Measurements from ENCODE around the gene VAV2.
A peak's percentile ranks its signal among the peaks of the same experiment; 100 is the strongest.

The VAV2 gene

GRCh38 chr9:133737071-133737773 is 254.9 kb downstream of the VAV2 start:
- DNase-seq = no peak

DNA sequence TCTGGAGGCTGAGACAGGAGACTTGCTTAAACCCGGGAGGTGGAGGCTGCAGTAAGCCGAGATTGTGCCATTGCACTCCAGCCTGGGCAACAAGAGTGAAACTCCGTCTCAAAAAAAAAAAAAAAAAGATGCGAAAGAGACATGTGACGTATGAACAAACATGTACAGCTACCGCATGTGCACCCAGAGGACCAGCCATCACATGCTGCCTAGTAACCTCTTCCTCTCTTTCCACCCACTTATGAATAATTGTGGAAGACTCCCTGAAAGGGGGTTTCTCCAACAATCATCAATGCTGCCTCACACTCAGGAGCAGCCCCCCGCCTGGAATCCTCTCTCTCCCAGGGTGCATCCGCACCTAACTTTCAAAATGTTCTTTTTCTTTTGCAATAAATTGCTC is 256.2 kb downstream of the VAV2 start:
- peak; percentile 15 for DNase-seq

- no peak for DNase-seq
Observed at GRCh38 chr9:133735415-133735775, 256.7 kb downstream of the VAV2 start.

- DNase-seq = peak; percentile 55
Observed at GRCh38 chr9:133734590-133735414, 257.3 kb downstream of the VAV2 start.

DNA sequence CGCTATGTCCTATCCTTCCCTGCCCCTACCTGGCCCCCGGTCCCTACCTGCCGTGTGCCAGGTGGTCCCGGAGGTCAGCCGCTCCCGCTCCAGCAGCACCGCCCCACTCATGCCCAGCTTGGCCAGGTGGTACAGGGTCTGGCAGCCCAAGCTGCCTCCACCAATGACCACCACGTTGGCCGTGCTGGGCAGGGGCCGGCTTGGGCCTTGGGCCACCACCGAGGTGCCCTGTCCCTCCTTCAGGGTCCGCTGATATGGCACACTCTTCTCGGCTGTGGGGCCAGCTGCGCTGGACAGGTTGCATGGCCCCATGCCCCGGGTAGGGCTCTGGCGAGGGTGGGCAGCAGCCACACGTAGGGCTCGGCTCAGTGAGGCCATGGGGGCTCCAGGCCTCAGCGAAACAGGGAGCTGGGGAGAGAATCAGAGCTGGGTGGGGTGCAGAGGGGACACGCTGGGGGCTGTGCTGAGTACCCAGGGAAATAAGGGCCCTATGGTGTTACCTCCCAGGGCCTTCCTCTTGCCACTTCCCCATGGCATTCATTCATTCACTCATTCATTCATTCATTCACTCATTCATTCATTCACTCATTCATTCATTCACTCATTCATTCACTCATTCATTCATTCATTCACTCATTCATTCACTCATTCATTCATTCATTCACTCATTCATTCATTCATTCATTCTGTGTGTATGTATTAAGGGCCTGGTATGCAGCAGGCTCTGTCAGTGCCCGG is 258.2 kb downstream of the VAV2 start:
- peak; percentile 53 for DNase-seq

DNA sequence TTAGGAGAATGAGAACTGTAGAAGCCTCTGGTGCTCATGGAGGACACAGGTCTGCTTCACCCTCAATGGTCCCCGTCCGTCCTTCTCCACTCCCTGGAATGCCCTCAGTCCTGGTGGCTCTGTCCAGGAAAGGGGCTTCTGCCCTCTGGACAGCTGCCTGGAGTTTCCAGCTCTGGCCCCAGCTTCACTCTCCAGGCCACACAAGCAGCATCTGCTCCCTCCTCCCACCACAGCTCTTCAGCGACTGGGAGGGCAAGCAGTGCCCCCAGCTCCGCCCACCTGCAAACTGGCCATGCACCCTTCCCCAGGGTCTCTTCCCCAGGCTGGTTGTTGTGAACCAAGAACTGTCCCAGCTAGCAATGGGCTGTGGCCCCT is 258.7 kb downstream of the VAV2 start:
- no peak for DNase-seq

GRCh38 chr9:133732639-133733408 is 259.3 kb downstream of the VAV2 start:
- DNase-seq = peak; percentile 52

DNA sequence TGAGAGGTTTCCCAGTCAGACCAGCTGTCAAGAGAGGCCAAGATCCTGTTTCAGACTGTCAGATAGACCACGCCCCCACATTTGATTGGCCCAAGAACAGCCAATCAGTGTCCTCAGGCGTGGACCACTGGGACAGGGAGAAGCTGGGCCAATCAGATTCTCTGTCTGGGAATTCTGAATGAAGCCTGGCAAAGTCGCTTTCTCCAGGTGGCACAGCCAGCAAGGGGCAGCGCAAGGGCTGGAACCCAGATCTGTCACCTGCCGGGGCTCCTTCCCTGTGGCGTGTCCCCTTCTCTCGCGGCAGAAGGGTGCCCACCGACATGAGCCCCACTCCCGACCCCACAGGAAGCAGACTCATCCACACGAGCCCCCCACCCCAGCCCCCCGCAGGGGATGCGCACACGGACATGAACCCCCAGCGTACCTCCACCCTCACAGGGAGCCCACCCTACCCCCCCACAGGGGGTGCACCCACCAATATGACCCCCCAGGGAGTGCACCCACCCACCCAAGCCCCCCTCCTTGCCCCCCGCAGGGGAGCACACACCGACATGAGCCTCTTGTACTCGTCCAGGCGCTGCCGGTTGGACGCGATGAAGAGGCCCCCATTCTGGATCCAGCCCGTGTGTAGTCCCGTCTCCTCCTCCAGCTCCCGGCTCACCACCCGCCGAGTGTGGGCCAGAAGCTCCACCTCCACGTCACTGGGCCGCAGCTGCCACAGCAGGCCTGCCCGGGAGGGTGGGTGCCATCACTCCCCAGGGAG is 260.1 kb downstream of the VAV2 start:
- peak; percentile 81 for DNase-seq

DNA sequence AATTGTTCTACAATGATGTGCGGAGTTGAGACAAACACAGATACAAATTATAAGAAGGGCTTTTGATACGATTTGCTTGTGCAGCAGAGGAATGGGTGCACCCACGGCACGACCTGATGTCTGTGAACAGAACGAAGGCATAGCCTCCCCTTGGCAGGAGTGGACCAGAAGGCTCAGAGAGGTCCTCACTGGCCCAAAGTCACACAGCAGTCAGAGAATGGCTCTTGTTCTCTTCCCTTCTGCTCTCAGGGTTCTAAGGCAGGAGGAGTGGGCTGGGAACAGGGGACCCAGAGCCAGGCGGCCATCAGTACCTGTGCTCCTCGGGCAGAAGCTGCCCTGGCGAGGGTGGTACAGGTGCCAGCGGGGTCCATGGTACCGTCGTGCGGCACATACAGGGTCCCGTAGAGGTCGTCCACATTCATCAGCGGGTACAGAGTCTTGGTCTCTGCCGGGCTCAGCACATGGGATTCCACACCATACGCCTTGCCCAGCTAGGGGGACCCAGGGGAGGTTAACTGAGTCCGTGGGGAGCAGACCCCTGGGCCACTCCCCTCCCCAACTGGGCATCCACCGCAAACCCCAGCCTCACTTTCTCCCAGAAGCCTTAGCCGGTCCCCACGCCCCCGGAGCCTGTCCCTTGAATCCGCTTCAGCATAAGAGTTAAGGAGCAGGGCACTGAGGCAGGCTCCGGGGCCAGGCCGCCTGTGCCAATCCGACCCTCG is 261.0 kb downstream of the VAV2 start:
- peak; percentile 38 for DNase-seq

DNA sequence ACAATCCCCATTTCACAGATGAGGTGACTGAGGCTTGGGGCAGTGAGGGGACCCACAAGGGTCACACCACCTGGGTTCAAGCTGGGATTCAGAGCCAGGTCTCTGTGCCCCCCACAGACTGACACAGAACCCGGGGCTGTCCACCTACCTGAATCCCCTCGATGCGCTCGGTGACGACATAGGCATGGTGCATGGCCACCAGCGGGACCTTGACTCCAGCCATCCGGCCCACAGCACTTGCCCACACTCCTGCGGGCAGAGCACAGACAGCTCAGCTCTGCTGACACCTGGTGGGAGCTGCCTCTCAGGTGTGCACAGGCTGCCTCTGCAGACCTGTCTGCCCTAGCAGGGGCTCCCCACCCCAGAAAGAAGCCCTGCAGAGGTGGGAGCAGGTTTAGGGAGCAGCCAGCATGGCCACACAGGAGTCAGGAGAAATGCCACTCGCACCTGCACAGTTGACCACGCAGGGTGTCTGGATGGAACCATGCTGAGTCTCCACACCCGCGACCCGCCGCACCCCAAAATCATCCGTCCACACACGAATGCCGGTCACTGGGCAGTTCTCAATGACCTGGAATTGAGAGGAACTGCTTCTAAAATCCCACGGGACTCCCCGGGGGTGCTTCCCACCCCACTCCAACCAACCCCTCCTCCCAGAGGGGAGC is 262.4 kb downstream of the VAV2 start:
- peak; percentile 50 for DNase-seq

GRCh38 chr9:133728856-133729616 is 263.1 kb downstream of the VAV2 start:
- no peak for DNase-seq

DNA sequence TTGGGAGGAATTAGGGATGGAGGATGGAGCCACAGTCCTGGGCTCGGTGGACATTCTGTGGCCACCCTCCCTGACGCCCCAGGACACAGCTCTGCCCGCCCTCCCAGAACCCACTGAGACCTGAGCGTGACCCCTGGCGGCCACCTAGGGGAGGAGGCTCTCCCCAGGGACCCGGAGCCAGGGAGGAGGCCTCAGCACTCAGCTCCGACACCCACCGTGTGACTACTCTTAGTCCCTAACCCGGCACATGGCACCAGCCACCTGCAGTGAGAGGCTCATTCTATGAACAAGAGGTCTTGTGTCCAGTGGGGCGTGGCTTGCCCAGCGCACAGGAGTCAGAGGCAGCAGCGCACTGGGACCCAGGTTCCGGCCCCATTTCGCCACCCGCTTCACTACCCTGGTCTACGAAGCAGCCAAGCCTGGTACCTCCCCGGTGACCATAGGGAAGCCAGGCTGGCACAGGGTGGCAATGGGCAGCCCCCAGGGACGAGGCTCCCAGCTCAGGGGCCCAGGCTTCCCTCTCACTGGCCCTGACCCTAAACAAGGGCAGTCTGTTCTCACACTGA is 264.2 kb downstream of the VAV2 start:
- no peak for DNase-seq

DNA sequence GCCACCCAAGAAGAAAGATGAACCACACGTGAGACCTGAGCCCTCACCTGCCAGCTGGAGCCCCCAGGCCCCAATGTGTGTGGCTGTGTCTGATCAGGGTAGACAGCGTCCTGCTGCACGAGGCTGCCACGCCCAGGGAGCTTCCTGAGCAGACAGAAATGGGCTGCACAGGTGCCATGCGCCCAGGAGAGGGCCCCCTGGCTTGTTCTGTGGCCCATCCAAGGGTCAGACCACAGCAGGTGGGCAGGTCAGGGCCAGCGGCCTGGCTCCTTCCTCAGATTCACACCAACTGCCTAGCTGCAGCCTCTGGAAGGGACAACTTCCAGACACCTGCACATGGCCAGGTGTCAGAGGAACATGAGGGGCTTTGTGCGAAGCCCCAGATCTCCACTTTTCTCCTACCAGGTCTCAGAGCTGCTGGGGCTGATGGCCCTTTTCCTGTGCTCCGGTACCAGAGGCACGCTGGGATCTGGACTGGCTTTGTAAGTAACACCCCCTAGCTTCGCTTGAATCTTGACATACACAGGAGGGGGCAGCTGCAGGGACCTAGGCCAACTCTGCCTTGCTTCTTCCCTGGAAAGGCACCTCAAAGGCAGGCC is 264.7 kb downstream of the VAV2 start:
- DNase-seq = no peak

DNA sequence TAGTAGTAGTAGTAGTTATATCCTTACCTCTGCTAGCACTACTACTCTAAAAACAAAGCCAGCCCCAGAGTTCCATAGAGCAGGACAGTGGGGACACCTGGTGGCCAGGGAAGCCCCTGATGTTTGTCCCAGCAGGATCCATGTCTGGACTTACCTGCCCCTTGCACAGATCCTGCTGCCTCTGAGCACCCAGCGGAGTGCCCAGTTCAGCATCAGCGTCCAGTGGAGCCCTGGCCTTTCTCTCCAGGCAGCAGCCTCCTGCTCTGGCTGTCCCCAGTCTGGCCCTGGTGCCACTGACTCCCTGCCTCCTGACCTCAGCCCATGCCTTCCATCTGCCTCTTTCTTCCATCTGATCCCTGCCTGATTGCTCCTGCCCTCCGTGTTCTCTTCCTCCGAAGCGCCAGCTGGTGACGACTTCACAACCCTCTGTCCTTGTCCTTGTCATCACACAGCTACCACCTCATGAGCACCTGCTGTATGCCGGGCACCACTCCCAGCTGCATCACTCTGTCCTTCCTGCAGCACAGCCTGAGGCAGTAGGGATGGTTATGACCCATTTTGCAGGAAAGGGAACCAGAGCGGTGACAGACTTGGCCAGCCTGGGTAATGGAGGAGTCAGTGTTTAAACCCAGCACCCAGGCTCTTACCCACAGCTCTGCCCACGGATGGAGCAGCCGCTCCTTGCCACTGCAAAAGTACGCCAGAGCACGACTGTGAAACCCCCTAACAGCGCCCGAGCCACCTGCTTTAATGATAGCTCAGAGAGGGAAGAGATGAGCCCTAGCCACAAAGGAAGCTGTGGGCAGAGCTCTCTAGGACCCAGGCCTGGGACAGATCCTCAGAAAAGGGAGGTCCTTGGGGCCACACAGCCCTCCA is 265.5 kb downstream of the VAV2 start:
- DNase-seq = peak; percentile 87

GRCh38 chr9:133725886-133726285 is 266.2 kb downstream of the VAV2 start:
- no peak for DNase-seq

- peak; percentile 29 for DNase-seq
Observed at GRCh38 chr9:133718563-133719315, 273.4 kb downstream of the VAV2 start.

Measured in islet precursor cell (in vitro differentiated cells).